HG02798 (cell line): ENCODE results near the gene C19orf85.
"Not testable (repeated sequence)": the region's sequence is repeated elsewhere in the genome, so short reads cannot be mapped to it uniquely, and the experiment has no call there.

ENCODE experiments used
- ATAC-seq: cut with Tn5 transposase; IDR thresholded peaks from one replicate; pipeline ENCODE4 v1.9.1; 2021; ENCODE audit warnings: mild to moderate bottlenecking; ENCODE audit not compliant: unreplicated experiment, poor library complexity

C19orf85 gene

GRCh38 chr19:55443824-55444480 is 20.6 kb downstream of the C19orf85 start:
- ATAC-seq = no peak

GRCh38 chr19:55443045-55443823 is 21.3 kb downstream of the C19orf85 start, which contains the start of gene SHISA7:
Gene SHISA7, minus strand, starts transcription at chr19:55443300. Its CDS starts 437 bp downstream, at chr19:55442863.
- no peak for ATAC-seq

- no peak for ATAC-seq
Observed at GRCh38 chr19:55442372-55442961, 22.1 kb downstream of the C19orf85 start.

- no peak for ATAC-seq
Observed at GRCh38 chr19:55441692-55442321, 22.7 kb downstream of the C19orf85 start.

GRCh38 chr19:55441319-55441691 is 23.2 kb downstream of the C19orf85 start:
- no peak for ATAC-seq

- no peak for ATAC-seq
Observed at GRCh38 chr19:55440411-55441105, 24.0 kb downstream of the C19orf85 start.

GRCh38 chr19:55439052-55439451 is 25.5 kb downstream of the C19orf85 start:
- ATAC-seq = no peak

GRCh38 chr19:55437410-55437809 is 27.1 kb downstream of the C19orf85 start:
- no peak for ATAC-seq

GRCh38 chr19:55436847-55437246 is 27.7 kb downstream of the C19orf85 start:
- ATAC-seq = no peak

GRCh38 chr19:55435020-55435419 is 29.5 kb downstream of the C19orf85 start:
- no peak for ATAC-seq

GRCh38 chr19:55434356-55434919 is 30.1 kb downstream of the C19orf85 start:
- no peak for ATAC-seq

GRCh38 chr19:55433292-55433691 is 31.3 kb downstream of the C19orf85 start:
- no peak for ATAC-seq

- no peak for ATAC-seq
Observed at GRCh38 chr19:55432241-55432959, 32.2 kb downstream of the C19orf85 start.

- no peak for ATAC-seq
Observed at GRCh38 chr19:55431183-55431582, 33.4 kb downstream of the C19orf85 start.

- ATAC-seq = no peak
Observed at GRCh38 chr19:55426042-55426441, 38.5 kb downstream of the C19orf85 start.

GRCh38 chr19:55424518-55424917 is 40.0 kb downstream of the C19orf85 start:
- no peak for ATAC-seq

GRCh38 chr19:55423225-55424005 is 41.1 kb downstream of the C19orf85 start:
- no peak for ATAC-seq

GRCh38 chr19:55421281-55421680 is 43.3 kb downstream of the C19orf85 start:
- not testable (repeated sequence) for ATAC-seq
